ENCODE measurements around the gene MED26.

MED26 gene

DNA sequence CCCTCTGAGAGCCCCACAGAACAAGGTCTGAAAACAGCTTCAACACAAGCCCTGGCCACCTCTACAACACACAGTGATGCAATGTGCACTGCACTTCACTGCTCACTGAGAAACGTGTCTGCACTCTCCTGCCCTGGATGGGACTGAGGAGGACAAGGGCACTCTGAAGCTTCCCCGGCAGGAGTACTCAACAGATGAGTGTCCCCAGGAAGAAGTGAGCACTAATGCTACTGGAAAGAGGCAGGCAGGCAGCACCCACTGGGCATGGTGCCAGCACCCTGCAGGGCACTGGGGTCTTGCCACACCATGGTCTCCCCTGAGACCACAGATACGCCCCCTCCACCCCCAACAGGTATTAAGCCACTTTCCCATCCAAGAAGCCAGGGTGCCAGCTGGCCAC is 38.1 kb downstream of the MED26 start:
- no peak for DNase-seq (ENCODE audit: low read depth in 2 of 2)

DNA sequence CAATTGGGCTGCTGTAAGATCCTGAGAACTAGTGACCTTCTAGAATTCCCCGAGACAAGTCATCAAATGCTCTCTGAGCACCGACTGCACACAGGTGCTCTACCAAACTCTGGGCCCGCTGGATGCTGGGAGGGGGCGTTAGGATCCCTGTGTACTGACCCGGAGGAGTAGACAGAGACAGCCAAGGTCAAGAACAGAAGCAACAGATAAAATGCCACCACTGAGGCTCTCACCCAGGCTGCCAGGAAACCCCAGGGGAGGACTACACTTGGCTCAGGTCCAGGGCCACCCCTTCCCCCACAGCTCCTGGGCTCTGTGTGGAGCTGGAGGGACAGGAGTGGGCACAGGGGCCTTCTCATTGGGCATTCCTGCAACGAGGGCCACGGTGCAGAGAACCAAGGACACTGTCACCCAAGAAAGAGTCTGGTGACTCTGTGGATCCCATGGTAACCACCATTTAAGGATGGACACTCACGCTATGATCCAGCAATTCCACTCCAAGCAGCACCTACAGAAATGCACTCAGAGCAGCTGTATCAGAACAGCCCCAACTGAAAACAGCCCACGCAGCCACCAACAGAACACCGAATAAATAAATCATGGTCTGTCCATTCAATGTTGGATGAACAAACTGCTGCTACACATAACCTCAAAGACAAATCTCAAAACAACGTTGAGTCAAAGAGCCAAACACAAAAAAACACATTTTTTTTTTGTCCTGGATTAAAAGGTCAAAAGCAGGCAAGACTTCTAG is 39.0 kb downstream of the MED26 start:
- no peak for DNase-seq (ENCODE audit: low read depth in 2 of 2)

DNA sequence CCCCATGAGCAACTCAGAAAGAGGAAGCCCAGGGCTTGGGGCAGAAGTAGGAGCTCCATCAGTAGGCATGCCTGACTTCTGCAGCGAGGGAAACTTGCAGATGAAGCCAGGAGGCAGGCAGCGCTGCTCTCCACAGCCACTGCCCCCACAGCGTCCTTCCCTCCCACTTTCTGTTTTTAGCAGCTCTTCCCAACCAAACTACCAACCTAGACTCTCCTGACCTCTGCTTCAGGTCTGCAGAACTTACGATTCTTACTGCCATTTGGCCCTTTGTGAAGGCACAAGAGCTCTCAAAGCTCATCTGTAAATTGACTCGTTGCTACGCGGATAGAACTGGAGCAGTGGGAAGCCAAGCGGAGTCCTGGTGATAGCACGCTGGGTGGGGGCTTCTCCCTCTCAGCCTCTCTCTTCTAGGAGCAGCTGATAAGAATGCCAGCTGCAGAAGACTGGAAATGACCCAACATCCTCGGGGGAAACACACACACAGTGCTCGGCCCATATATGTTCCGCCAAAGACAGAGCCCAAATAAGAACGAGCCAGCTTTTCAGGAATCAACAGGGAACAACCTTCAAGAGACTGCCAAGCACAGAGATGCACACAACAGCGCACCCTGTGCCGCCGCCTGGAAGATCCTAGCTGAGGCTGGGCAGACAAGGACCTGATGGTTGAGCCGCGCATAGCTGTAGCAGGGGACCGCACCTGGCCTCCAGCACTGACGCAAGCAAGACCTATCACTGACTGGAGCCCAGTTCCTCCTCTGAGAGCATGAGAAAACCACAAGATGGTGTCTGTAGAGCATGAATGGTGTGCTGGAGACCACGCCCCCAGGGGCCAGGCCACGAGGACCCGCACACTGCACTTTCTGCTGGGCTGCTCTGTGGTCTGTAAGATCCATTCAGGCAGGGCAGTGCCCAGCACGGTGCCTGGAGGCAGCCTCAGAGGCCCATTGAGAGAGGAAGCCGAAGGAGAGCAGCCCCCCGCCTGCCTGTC is 39.9 kb downstream of the MED26 start:
- DNase-seq (ENCODE audit: low read depth in 2 of 2), result no peak

DNA sequence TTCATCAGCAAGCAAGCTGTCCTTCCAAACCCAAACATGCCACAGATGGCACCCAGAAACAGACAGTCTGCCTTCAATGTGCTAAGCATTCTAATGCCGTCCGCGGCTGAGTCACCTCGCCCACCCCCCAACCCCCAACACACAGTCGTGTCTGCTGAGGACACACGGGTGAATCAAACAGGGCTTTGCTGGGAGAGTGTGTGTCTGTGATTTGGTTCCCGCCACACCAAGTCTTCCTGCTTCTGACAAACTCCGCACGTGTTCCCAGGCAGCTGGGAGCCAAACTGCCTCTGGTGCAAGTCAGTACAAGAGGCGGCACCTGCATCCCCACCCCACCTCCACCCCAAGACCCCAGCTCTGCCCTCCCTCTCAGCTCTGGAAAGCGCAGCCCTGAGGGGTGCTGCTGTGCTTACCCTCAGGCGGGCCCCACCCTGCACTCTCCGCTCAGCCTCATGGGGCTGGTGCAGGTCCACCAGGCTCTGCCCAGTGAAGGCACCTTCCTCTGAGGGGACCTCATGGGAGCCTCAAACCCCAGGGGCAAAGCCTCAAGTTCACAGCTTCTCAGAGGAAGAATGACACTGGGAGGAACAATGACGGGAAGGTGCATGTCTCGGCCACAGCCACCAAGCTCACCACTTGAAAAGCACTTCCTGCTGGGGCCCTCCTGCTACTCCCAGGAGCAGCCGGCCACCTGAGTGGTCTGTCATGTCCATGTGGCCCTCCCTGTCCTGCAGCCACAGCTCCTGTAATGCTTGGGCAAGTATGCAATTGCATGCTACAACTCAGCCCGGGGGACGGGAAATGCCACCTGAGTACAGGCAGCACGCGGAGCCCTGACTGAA is 40.8 kb downstream of the MED26 start:
- no peak for DNase-seq (ENCODE audit: low read depth in 2 of 2)

DNA sequence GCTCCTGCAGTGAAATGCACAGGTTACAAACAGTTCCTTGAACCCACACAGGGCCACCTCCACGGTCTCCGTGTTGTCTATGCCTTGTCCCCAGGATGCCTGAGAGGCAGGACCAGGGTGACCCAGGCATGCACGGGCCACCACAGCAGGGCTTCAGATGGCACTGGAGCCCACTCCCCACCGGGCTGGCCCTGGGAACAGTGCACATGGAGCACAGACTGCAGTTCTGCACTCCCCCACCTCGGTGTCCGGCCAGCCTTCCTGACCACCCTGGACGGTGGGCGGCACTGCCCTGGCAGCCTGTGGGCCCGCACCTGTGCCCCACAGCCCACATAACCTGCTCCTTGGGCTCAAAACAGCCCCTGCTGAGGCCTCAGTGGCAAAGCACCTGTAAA is 41.5 kb downstream of the MED26 start:
- DNase-seq (ENCODE audit: low read depth in 2 of 2), result no peak

DNA sequence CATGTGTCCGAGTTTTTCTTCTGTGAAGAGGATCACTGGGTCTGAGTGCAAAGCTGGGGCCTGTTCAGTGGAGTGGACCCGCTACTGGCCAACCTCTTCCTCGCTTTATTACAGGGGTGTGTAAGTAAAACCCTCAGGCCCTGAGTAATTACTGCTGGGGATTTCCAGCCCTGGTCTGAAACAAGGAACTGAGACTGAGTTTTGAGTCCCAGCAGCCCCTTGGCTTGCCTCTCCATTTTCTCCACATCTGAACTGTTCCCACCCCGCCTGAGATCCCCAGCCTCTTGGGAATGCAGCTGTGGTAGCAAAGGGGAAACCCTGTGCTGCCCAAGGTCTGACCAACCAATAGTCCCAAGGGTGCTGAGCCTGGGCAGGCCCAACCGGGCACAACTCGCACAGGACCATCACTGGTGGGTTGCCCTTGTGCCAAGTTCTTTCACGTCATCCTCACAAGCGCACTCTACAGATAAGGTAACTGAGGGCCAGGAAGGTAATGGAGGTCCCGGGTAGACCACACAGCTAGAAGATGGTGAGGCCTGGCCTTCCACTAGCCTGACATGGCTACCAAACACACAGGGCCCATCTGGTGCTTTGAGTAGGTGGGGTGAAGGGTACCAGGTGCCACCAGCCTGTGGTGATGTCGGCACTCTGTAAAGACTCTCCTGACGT is 42.1 kb downstream of the MED26 start:
- no peak for DNase-seq (ENCODE audit: low read depth in 2 of 2)

DNA sequence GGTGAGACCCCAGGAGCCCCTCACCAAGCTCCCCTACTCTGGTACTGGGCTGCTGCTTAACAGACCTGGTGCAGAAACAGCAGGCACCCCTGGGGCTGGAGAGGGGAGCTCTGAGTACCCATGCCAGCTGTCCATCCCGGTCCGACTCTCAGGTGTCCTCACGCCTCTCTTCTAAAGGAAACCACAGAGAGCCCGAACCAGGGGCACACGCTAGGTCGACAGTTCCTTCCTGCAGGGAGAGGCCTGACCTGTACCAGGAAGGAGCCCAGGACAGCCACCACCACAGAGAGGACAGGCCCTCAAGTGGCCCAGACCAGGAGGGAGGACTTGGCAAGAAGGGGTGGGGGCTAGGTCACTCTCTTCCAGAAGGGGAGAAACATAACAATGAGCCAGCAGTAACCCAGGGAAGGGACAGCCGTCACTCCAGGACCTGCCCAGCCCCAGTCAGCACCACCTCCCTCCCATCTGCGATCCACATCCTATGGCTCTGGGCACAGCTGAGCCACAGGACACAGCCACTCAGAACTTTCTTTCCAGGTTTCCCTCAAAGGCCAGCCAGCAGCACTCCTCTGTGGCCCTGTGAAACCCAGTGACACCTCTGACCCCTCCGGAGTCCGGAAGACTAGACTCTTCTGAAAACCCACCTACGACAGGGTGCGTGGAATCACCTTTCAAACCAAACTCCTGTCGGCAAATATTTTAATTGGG is 42.8 kb downstream of the MED26 start:
- no peak for DNase-seq (ENCODE audit: low read depth in 2 of 2)

DNA sequence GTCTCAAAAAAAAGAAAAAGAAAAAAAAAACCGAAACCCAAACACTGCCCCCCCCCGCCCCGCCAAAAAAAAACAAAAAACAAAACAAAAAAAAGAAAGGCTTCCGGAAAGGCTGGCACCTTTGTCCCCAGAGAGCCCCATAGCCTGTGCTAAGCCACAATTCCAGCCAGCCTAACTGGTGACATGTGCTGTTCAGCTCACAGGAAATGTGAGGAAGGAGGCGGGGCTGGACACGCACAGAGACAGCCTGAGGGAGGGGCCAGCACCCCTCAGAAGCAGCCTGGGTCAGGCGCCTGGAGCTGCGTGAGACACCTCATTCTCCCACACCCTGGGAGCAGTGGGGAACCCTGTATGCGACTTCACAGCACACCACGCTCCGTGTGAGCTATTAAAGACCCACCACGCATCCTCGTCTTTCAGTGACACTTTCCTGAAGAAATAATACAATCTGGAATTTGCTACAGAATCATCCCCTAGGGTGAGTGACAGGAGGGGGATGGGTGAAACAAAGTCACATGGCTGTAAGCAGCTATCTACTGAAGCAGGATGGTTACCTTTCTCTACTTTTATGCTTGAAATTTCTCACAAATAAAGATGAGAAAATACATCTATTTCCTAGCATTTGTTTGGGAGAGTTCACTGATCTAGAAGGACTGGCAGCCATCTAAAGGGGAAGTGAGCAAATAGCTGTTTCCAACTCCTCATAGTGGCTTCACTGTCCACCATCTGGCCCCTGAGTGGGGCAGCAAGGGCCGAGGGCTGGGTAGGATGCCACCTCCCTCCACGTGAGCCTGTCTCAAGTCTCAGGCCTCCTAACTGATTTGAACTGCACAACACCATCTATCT is 43.5 kb downstream of the MED26 start:
- peak; percentile 49 to 77 for DNase-seq (ENCODE audit: low read depth in 2 of 2)

DNA sequence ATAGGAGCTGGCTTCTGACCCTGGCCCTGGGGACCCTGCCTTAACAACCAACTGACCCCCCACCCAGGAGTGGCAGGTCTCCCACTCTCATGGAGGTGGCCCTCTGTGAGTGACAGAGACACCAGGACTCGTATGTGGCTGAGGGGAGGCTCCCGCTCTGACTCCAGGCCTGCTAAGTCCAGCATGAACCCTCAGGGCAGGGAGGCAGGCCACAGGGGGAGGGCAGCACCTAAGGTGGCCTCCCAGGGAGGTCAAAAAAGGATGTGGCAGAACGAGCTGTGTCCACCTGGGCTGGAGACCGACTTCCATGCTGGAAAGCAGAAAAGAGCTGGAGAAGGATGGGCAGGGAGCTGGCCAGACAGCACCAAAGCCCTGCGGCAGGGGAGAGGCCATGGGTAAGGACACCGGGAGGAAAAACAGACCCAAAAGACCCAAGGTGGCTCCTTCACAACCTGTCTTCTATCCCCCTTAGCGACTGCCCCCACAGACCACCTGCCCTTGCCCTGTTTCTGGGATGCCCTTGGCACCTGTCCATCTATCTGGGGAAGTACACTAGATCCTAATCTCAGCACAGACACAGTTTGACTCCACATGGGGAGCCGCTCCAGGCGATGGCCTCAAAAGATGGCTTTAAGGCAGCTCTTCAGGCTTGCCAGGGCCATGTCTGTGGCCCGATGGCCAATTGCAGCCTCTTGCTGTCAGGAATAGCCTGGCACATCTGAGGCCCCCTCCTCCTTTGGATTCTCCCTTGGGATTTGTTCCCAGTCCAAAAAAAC is 45.3 kb downstream of the MED26 start:
- DNase-seq (ENCODE audit: low read depth in 2 of 2), result no peak

DNA sequence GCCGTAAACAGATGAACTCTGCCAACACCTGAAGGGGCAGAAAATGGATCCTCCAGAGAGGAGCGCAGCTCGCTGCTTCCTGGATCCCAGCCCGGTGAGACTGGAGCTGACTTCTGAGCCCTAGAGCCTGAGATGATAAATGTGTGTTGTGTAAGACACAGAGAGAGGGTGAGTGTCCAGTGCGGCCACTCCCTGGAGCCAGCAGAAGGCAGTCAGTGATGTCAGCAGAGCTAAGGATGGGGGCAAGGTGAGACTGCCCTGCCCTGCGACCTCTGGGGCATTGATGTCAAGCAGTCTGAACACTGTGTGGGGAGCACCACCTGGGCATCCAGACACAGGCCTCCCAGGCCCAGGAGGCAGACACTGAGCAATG is 46.0 kb downstream of the MED26 start:
- no peak for DNase-seq (ENCODE audit: low read depth in 2 of 2)

DNA sequence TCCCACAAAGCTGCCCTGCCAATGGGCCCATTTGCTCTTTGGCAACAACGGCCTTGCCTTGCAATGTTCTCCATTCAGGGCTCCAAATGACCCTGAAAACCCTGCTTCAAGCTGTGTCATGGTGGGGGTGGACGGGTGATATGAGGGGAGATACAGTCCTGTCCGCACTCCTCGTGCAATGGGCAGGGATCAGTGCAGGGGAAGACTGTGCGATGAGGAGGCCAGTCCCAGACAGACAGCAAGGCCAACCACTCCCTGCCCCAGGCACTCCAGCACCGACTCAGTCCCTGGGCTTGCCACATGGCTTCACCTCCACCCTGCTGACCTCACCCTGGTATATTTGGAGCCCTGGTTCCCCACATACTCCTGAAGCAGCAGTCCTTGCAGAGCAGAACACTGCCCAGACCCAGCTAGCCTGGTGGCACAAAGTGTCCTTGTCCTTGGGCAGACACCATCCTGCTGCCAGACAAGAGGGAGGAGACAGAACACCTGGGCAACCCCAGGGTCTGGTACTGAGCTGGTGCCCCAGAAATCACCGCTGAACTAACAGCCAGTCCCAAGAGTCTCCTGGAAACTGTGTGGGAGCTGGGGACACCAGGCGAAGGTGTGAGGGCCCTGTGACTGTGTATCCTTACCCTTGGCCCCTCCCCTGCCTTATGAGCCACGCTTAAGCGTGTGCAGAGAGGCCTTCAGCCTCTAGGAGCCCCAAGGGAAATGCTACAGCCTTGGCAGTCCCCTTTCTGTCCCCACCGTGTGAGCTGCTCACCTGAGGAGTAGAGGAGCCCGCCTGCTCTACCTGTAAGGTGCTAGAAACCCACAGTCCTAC is 46.6 kb downstream of the MED26 start:
- DNase-seq (ENCODE audit: low read depth in 2 of 2), result no peak

DNA sequence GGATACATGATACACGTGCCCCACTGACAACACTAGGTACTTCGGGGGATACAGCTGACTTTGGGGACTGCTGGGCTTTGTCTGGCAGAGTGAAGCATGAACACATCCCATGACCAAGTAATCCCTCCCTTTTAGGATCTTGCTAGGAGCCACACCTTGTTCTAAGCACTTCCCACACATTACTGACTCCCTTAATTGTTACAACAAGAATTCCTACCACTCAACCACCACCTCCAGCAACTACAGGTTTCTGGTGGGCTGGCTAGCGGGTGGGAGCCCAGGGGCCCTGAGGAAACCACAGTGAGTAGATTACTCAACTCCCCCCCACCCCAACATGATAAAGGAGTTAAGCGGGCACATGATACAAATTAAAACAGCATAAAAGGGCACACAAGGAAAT is 48.6 kb downstream of the MED26 start:
- DNase-seq (ENCODE audit: low read depth in 2 of 2), result no peak

DNA sequence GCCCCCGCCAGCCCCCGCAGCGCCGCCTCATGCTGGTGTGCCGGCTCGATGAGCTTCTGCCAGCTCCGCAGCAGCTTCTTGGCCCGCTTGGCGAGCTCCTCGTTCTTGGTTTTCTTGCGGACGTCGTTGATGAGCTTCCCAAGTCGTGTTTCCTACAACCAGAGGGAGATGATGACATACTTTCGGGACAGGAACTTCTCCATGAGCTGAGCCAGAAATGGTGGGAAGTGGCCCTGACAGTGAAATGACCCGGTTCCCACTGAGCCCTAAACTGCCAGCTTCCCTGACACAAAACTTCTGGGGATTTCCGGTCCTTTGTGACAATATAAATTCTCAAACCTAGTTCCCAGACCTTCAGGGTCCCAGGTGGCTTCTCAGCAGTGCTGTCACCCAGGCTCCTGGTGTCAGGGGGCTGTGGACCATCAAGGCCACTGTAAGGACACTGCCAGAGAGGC is 50.4 kb downstream of the MED26 start:
- no peak for DNase-seq (ENCODE audit: low read depth in 2 of 2)

DNA sequence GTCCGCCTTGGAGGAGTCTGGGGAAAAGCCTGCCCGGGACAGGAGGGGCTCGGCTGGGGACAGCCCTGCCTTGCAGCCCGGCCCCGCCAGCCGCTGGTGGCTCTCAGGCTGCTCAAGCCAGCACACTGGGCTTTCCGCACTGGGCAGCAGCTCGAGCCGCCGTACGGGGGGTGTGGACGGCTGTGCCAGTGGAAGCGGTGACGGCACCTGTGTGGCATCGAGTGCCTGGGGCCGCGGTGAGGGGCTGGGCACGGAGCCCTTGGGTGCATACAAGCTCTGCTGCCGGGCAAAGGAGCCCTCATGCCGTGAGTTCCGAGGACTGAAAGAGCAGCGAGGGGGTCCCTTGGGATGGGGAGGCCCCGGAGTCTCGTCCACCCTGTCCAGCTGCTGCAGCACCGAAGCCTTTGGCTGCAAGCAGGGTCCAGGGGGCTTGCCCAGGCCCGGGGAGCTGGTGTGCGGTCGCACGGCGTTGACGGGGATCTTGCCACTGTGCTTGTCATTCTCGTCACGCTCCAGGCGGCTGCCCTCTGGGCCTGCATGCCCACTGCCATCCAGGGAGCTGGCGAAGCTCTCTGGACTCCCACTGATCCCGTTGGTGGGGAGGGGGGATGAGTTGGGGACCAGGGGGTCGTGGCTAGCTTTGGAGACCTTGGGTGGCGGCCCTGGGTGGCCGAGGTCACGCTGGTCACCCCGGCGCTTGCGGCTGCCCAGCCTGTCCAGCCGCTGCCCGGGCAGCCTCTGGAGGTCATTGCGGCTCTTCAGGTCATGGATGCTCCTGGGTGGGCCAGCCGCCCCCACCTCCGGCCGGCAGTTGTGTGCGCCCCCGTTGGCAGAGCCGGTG is 51.1 kb downstream of the MED26 start:
- no peak for DNase-seq (ENCODE audit: low read depth in 2 of 2)

DNA sequence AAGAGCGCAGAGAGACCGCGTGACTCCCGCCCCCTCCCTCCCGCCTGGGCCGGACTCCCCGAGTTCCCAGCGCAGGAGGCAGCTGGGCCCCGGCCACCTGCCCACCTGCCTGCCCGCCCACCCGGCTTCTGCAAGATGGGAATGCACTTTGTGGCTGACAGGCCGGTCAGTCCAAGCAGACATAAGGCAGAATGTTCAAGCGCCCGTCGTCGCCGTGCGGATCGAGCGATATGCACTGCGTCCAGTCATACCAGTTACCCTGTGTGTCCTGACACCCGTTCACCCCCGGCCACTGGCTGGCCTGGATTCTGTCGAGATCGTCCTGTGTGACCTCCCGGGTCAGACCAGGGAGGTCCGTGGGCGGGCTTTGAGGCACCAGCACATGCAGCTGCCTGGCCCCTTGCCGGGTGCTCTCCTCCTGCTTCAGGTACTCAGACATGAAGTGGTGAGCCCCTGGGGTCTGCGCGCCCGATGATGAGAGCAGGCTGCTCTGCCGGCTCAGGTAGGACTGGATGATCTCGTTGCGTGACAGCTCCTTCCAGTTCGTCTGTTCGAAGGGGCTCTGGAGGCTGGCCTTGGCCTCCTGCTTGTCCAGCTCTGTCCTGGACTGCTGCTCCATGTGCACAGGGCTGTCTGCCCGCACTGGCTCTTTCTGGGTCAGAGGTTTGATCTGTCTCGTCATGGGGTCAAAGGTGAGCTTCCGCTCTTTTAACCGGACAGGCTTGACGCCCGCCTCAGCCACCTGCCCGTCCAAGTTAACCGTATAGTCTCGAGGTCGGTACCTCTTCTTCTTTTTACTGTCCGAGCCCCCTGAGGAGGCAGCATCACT is 51.9 kb downstream of the MED26 start:
- no peak for DNase-seq (ENCODE audit: low read depth in 2 of 2)

DNA sequence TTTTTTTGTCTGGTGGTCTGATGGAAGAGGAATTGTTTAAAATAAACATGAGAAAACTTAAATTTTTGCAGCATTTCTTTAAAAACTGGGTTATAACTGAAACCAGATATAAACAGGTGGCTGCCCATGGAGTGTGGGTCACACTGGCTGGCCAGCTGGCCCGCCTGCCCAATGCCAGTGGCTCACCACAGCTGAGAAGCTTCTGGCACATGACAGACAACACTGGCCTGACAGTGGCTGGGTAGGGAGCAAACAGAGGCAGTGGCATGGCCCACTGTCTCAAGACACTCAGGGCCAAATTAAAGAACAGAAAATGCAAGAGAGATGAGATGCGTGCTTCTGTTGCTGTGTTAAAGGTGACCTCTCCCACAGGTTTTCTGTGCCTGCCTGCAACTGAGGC is 52.7 kb downstream of the MED26 start:
- no peak for DNase-seq (ENCODE audit: low read depth in 2 of 2)
